GM19467 (cell line): Measurements from ENCODE around the gene SYS1.

Experiments used
- ATAC-seq: cut with Tn5 transposase; IDR thresholded peaks from one replicate; pipeline ENCODE4 v1.9.1; 2021; ENCODE audit warnings: mild to moderate bottlenecking, moderate library complexity; ENCODE audit not compliant: unreplicated experiment

SYS1 gene

DNA sequence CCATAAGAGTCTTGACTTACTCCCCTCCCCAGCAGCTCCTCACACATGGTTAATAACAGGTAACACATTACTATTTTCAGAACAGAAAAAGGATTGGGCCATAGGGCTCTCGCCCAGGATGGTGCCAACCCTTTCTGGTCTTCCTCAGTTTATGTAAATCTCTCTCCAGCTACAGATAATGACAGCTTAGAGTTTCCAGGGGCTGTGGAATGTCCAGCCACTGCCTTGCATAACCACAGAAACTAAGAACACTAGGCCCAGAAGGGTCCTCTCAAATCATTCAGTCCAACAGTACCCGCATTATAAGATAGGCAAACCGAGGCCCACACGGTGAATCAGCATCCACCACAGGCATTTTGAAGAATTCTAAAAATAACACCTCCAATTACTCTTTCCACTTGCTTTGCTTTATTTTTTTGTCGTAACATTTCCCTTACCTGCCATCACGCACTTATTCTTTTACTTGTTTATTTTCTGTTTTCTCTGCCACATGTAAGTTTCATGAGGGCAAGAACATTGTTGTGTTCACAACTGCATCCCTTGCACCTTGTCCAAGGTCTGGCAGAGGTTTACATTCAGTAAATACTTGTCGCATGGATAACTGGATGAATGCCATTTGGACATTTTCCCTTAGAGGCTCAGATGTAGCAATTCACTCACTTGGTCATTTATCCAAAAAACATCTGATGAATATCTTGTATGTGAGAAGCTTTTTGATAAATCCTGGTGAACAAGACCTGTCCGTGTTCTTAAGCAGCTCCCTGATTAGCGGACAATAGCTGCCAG, 8.3 kb upstream of the SYS1 start:
- no peak for ATAC-seq

DNA sequence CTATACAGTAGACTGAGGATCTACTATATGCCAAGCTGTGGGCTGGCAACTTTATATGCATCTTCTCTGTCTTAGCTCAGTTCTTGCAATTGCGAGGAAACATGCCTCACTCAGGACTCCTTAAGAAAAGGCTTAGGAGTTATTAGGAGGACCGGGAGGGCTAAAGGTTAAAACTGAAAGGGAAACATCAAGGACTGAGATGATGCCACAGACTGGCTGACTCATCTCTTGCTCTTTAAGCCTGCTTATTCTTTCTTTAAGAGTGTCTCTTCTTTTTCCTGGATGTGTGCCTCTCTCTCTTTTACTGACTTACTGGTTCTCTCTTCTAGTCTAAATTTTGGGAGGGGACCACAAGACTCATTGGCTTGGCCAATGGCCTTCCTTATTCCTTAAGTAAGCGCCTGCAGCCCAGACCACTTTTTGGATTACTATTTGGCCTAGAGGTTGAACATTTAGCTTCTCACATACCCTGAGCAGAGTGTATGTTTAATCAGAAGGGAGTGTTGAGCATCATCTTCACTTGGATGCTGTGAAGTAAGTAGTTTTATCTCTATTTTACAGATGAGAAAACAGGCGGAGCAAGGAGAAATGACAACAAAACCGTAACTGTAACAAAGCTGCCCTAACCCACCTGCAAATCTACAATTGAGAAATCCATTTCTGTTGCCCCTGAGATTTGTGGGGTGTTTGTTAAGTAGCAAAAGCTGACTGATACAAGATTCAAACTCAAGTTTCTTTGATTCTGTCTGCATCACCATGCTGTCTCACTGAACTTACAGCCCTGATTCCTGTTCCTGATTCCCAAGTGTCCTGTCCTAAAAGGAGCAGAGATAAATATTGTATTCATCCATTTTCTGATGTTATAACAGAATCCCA, 7.5 kb upstream of the SYS1 start:
- no peak for ATAC-seq

DNA sequence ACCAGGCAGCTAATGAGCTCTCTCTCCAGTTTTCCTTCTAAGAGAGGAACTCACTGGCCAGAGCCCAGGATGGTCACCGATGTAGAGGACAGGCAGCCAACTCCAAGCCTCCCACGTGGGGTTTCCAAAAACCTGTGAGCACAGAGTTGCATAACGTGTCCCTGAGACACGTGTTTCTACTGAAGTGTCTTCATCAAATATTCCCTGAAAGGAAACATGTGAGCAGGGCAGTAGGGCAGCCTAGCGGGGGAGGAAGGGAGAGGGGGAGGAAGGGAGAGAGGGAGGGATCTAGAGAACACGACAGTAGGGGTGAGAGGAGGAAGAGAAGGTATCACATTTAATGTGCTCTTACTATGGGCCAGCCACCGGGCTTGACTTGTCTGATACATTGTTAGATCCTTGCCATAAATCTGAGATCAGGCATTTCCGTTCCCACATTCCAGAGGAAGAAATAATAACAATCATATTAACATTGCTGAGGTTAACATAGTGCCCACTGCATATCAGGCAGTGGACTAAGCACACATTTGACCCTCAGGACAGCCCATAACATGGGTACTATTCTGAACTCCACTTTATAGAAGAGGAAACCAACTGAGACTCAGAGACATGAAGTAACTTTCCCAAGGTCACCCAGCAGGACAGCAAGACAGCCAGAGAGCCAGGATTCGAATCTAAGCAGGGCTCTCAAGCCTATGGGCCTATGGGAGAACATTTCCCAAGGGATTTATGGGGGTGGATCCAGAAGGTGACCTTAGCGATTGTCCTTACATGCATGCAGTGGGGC, 4.5 kb upstream of the SYS1 start:
- no peak for ATAC-seq

DNA sequence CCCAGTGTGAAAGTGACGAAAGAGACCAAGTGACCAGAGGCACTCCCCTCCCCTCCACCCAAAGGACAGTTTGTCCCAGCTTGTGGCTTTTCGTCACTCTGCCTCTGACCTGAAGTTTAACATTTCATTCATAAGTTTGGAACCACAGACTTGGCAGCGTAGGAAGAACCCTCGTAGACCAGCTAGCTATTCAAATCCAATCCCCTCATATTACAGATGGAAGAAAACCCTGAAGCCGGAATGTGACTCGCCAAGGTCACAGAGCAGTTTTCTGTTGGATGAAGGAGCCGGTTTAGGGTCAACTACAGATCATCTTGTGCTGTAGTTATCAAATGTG, 3.9 kb upstream of the SYS1 start:
- ATAC-seq = no peak

DNA sequence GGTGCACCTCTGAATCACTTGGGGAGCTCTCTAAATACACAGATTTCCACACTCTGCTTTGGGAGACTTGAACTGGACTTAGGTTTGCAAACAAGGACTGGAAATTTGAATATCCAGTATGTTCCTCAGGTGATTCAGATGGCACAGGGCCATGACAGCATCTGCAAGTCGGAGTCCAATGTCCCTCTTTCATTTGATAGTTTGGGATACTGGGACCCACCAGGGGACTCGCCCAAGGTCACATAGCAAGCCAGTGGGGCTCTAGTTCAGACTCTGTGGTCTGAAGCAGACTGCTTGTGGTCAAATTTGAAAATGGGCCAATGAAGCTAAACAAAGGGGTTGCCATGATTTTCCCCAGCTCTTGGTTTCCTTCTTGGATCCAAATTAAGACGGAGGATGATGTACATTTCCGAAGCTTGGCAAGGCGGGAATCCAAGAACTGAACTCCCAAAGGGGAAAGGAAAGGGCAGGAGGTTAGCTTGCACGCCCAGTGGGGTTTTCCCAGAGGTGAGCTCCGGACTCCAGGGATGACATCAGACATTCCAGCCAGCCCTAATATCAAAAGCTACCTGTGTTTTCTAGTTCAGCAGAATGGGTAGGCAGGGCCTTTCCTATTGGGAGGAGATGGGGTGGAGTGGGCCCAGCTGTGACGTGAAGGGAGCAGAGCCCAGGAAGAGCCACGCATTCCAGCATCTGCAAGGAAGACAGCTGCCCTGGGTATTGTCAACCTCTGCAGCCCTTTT, 3.4 kb upstream of the SYS1 start:
- ATAC-seq = no peak

DNA sequence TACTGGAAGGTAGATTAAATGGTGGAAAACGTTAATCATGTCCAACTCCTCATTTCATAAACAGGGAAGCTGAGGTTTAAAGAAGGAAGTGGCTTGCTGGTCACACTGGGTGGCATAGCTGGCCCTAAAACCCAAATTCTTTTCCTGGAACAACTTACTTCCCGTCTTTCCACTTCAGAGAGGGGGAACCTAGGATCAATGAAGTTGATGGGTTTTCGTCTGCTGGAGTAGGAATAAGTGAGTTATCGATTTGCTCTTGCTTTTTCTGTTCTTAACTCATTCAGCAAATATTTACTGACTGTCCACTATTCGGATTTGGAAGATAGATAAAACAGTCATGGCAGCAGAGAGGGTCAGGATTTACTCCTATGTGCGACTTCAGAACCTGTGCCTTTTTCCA, 1.2 kb upstream of the SYS1 start:
- no peak for ATAC-seq

DNA sequence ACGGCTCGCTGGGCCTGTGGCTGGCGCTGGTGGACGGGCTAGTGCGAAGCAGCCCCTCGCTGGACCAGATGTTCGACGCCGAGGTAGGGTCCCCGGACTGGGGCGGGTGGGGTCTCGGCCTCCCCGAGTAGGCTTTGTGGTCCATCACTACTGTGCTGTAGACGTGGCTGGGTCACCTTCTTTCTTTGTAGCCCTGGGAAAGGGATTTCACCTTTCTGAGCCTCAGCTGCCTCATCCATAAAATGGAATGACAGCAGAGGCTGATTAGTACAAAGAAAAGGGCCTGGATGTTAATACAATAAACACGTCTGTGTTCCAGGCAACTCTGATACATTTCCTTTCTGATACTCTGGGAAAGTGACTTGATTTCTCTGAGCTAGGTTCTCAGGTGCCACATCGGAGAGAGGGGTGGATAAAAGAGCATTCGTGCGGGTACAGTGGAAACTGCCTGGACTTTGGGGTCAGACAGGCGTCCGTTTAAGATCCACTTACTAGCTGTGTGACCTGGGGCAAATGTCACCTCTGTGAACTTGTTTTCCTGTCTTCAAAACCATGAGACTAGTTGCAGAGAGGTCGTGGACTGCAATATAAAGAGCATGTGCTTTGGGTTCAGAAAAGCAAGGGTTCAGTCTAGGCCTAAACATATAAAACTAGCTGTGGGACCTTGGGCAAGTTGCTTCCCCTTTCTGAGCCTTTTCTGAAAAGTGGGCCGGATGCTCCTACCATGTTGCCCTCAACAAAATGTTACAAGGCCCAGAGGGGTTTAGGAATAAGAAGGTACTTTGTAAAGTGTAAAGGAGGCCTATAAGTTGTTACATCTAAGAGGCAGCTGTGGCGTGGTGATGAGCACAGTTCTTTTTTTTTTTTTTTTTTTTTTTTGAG, 896 bp downstream of the SYS1 start:
- no peak for ATAC-seq

DNA sequence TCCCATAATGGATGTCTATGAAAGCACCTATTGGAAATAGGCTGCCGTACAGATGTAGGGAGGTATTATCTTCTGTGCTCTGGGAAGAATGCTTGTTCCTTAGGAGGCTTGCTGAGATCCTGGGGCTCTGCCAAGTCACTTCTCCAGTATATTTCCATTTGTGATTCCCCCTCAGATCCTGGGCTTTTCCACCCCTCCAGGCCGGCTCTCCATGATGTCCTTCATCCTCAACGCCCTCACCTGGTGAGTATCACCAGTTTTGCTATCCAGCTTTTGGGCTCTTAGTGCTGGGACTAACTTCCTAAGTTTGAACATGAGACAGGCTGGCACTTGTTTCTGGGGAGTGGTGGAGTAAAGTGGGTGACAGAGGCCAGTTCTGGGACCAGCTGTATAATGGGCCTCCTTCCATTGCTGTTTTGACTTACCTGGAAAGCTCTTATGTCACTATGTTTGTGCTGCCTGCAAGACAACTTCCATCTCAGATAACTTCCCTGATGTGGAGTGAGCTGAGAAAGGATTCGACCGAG, 2.6 kb downstream of the SYS1 start:
- ATAC-seq = no peak

DNA sequence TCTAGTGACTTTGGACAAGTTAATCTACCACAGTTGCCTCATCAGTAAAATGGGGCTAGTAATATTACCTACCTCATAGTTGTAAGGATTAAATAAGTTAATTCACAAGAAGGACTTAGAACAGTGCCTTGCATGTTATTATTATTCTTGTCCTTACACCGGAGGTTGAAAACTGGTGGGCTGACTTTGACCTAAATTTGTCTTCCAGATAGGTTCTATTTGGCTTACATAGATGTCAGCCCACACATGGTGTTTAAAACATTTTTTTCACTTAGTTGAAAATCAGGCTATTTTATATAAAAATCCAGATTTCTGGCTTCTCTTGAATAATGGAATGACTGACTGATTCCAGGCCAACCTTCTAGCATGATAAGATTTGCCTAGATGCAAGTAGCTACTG, 3.2 kb downstream of the SYS1 start:
- ATAC-seq = no peak

DNA sequence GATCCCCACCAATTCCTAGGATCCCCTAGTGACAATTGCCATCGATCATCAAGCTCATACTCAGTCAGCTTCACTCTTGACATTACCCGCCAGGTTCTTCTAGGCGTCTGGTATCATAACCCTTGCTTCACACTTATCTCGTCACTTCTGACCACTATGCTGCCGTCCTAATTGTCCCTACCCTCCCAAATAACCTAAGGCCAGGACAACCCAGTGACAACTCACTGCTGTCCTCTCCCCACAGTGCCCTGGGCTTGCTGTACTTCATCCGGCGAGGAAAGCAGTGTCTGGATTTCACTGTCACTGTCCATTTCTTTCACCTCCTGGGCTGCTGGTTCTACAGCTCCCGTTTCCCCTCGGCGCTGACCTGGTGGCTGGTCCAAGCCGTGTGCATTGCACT, 3.7 kb downstream of the SYS1 start:
- ATAC-seq = no peak

DNA sequence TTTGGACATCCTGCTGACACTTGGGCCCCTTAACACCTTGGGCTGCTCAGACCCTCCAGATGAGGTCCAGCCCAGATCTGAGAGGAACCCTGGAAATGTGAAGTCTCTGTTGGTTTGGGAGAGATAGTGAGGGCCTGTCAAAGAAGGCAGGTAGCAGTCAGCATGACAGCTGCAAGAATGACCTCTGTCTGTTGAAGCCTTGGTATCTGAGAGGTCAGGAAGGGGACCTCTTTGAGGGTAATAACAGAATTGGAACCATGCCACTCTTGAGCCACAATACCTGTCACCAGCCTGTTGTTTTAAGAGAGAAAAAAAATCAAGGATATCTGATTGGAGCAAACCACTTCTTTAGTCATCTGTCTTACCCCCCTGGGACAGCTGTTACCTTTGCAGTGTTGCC, 4.2 kb downstream of the SYS1 start:
- no peak for ATAC-seq

DNA sequence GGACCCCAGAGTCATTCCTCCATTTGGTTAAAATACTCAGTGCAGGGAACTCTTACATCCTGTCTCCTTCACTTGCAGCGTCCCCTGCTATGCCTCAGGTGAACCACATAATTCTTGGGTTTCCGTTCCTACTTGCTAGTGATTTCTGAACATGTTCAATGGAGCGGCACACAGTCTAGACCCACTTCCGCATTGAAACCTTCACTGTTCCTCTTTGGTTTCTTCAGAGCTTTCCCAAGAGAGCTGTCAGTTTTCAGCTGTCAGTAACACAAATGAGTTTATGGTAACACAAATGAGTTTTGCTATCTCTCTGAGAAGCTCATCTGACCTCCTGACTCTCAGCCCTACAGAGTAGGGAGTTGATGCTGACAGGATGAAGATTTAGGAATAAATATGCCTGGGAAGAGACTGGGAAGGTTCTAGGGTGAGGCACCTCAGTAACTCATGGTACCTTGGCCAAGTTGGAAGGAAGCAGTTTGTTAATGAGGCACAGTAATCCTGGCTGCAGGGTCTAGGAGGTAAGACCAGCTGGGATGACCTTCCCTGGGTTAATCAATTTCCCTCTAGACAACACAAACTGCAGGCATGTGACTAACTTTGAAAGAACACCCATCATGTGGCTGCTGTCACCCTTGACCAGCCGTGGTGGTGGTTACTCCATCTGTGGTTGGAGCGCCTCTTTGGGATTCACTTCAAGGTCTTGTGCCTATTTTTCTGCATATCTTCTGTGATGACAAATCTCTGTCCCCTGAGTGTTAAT, 5.4 kb downstream of the SYS1 start:
- ATAC-seq = peak; percentile 74

DNA sequence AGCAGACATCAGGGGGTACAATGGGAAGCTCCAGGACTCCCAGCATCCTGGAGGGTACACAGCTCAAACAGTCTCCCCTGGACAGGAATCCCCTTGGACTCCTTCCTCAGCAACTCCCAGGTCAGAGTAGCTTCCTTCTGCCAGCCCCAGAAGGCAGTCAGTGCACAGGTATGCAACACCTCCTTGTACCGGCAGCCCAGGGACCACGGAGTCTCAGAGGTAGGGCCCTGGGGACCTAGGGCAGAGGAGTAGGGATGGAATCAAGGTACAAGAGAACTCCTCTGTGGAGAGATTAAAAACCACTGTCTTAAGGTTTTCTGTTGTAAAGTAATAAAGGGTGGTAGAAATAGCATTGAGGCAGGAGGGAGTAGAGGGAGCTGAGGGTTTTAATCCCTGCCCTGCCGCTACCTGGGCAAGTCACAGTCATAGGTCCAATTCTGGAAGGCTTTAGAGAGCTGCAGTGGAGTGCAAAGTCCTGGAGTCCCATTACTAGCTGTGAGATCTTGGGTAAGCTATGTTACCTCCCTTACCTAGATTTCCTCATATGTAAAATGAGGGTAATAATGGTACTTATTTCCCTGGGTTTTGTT, 7.7 kb downstream of the SYS1 start:
- ATAC-seq = no peak

DNA sequence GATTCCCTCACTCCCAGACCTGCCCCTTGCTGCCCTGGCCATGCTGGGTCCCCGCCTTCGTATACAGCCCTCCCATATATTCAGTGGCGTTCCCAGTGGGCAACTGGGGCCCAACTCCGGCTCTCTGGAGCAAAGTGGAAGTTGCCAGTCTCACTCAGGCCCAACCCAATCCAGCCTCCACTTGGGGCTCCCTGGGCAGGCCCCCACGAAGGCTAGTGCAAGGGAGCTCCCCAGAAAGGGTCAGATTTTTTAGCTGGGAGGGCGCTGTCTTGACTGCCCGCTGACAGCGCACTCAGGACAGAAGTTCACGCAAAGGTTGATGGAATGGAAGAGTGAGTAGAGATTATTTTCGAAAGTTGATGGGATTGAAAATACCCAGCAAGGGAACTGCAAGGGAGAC, 9.3 kb downstream of the SYS1 start:
- ATAC-seq = no peak

DNA sequence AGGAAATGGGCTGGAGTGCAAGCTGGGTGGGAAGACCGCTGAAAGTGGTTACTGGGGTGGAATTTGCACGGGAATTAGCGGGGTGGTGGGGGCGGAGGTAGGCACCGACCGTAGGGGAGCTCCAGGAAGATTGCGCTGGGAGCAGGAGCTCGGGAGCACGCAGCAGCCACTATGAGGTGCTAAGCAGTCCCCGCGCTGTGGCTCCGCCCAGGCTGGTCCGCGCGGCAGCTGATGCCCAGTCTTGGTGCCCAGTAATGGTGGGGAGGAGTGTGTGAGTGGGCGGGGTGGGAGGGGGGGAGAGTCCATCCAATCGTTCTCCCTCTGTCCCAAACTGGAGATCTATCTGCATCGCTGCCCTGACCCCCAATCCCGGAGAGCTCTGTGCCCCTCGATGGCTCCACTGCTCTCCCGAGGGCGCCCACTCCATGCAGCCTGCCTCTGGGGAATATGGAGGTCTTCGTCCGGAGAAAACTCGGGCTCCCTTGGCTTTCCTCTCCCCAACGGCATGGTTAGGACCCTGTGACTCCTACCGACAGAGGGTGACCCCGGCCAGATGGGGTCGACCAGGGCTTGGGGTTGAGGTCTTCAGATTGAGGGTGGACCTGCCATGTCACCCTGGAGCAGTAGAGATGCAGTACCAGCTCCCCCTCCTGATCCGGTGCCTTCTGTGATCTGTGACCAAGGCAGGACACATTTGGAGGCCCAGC, 9.8 kb downstream of the SYS1 start:
- ATAC-seq = no peak

DNA sequence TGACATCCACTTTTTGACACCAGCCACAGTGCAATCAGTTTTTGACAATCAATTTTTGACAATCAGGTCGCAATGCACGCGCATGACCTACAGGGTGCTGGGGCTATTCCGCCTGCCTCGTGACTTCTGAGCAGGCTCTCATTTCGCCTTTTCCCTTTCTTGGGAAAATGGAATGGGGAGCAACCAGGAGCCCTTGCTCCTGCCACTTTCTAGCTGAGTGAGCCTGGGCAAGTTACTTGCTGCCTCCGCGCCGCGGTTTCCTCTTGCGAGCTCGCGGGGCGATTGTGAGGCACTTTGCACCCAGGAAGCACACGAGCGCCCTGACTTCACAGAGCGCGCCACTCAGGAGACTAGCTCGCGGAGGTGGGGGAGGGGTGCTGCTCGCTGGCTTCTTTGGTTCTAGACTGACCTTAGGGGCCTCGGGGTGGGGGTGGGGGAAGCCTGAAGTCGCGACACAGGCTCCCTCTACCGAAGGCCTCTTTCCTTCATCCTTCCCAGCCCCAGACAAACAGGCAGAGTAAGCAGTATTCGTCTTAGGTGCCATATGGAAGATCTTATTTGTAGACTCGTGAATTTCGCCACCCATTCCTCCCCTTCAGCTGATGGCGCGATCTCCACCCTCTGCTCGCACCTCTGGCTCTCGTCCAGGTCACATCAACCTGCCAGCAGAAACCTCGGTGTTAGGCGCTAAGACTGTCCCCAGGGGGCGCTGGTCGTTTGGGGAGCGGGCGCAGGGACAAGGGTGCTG, 10.6 kb downstream of the SYS1 start:
- no peak for ATAC-seq

DNA sequence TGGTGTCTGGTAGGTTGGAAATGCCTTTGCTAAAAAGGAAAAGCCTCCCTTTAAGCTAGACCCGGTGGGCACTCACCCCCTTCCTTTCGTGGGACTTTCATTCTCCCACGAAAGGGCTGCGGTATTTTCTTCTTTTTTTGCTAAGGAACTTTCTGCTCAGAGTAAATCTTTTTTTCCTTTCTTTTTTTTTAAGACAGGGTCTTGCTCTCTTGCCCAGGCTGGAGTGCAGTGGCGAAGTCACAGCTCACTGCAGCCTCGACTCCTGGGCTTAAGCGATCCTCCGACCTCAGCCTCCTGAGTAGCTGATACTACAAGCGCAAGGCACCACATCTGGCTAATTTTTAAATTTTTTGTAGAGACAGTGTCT, 11.1 kb downstream of the SYS1 start:
- ATAC-seq = no peak
